Stimulated activated CD8-positive, alpha-beta memory T cell treated with anti-CD3 and anti-CD28 coated beads, Interleukin-15, amount 100 ng/mL, for 4 hours (primary cell): ENCODE results near the gene TRIO.
"Not testable (repeated sequence)": the region's sequence is repeated elsewhere in the genome, so short reads cannot be mapped to it uniquely, and the experiment has no call there.

Experiments
- DNase-seq, 2 donors: peaks; one replicate each; pipeline ENCODE4 v3.0.0-alpha.2; 2020; ENCODE audit warnings: low read depth in 2 of 2

The TRIO gene

GRCh38 chr5:14185326-14186058 is 42.4 kb downstream of the TRIO start:
- no peak for DNase-seq

- DNase-seq, result no peak
These were observed 43.1 kb downstream of the TRIO start for GRCh38 chr5:14186059-14186830.

- DNase-seq, result no peak
These were observed 44.0 kb downstream of the TRIO start for GRCh38 chr5:14187157-14187556.

GRCh38 chr5:14187660-14188059 is 44.5 kb downstream of the TRIO start:
- DNase-seq, result no peak

GRCh38 chr5:14188778-14189177 is 45.6 kb downstream of the TRIO start:
- DNase-seq, result no peak

GRCh38 chr5:14189680-14190079 is 46.5 kb downstream of the TRIO start:
- no peak for DNase-seq

- DNase-seq, result no peak
These were observed 47.3 kb downstream of the TRIO start for GRCh38 chr5:14190194-14191164.

- no peak for DNase-seq
These were observed 48.2 kb downstream of the TRIO start for GRCh38 chr5:14191325-14191724.

- DNase-seq, result no peak
These were observed 50.4 kb downstream of the TRIO start for GRCh38 chr5:14193496-14193895.

GRCh38 chr5:14195588-14195987 is 52.4 kb downstream of the TRIO start:
- no peak for DNase-seq

GRCh38 chr5:14197056-14197455 is 53.9 kb downstream of the TRIO start:
- no peak for DNase-seq

- DNase-seq, result no peak
These were observed 56.8 kb downstream of the TRIO start for GRCh38 chr5:14199902-14200301.

- no peak for DNase-seq
These were observed 57.3 kb downstream of the TRIO start for GRCh38 chr5:14200312-14200990.

GRCh38 chr5:14201325-14202045 is 58.3 kb downstream of the TRIO start:
- DNase-seq, result no peak

GRCh38 chr5:14202462-14202861 is 59.3 kb downstream of the TRIO start:
- no peak for DNase-seq

GRCh38 chr5:14204011-14204670 is 61.0 kb downstream of the TRIO start:
- DNase-seq, result no peak

GRCh38 chr5:14204785-14205321 is 61.7 kb downstream of the TRIO start:
- DNase-seq, result no peak

GRCh38 chr5:14206028-14206725 is 63.0 kb downstream of the TRIO start:
- DNase-seq, result no peak

GRCh38 chr5:14207428-14207827 is 64.3 kb downstream of the TRIO start:
- not testable (repeated sequence) for DNase-seq
